ENCODE data around the gene PTGR3.

Gene PTGR3

GRCh38 chr18:75226286-75226955 lies 17.5 kb upstream of the PTGR3 start:
- H3K27me3 Mint-ChIP-seq, result no peaks in the 10 kb centered on the region
- H3K27ac Mint-ChIP-seq, result no peak overlapping the region
- H3K36me3 Mint-ChIP-seq, result peaks cover 6% of the 10 kb centered on the region
- H3K9me3 Mint-ChIP-seq, result no peaks in the 10 kb centered on the region
- no peak overlapping the region for H3K4me3 Mint-ChIP-seq
- H3K4me1 Mint-ChIP-seq, result peaks cover 15% of the 10 kb centered on the region
- ATAC-seq, result no peak

GRCh38 chr18:75223687-75224347 lies 14.9 kb upstream of the PTGR3 start:
- Mint-ChIP-seq H3K27ac (no peak overlapping the region), H3K4me1 (peaks cover 21% of the 10 kb centered on the region)
- ATAC-seq, result no peak

GRCh38 chr18:75222407-75222806 lies 13.5 kb upstream of the PTGR3 start:
- Mint-ChIP-seq H3K9me3 (no peaks in the 10 kb centered on the region), H3K36me3 (no peaks in the 10 kb centered on the region), H3K4me3 (no peak overlapping the region), H3K27me3 (no peaks in the 10 kb centered on the region), H3K27ac (no peak overlapping the region), H3K4me1 (peaks cover 20% of the 10 kb centered on the region)
- ATAC-seq, result no peak

More at GRCh38 chr18:75223687-75224347, 14.9 kb upstream of the PTGR3 start:
- no peak overlapping the region for H3K4me3 Mint-ChIP-seq
- no peaks in the 10 kb centered on the region for H3K9me3 Mint-ChIP-seq
- H3K36me3 Mint-ChIP-seq, result no peaks in the 10 kb centered on the region
- H3K27me3 Mint-ChIP-seq, result no peaks in the 10 kb centered on the region

GRCh38 chr18:75221897-75222296 lies 13.0 kb upstream of the PTGR3 start:
- peaks cover 20% of the 10 kb centered on the region for H3K4me1 Mint-ChIP-seq
- no peak for ATAC-seq

DNA sequence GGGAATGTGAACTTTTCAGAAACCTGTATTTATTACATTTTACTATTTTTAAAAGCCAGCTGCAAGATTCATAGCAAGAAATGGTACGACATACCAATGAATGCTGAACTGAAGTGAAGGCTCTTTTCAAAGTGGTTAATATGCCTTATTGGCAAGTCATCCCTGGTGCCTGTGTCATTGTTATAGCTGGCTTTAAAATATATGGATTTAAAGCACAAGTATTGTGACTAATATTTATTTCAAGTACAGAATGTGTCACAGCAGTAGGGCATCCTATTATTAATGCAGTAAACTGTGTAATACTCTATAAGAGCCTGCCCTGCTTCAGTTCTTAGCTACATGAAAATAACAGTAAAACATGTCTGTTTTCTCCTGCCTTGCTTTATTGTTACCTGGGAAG lies 12.5 kb upstream of the PTGR3 start:
- H3K27ac Mint-ChIP-seq, result no peak overlapping the region
- peaks cover 20% of the 10 kb centered on the region for H3K4me1 Mint-ChIP-seq
- no peaks in the 10 kb centered on the region for H3K9me3 Mint-ChIP-seq

More at GRCh38 chr18:75221897-75222296, 13.0 kb upstream of the PTGR3 start:
- no peak overlapping the region for H3K4me3 Mint-ChIP-seq
- H3K27me3 Mint-ChIP-seq, result no peaks in the 10 kb centered on the region
- no peaks in the 10 kb centered on the region for H3K36me3 Mint-ChIP-seq
- no peak overlapping the region for H3K27ac Mint-ChIP-seq
- no peaks in the 10 kb centered on the region for H3K9me3 Mint-ChIP-seq

GRCh38 chr18:75220551-75221355 lies 11.8 kb upstream of the PTGR3 start:
- no peaks in the 10 kb centered on the region for H3K36me3 Mint-ChIP-seq
- H3K27ac Mint-ChIP-seq, result no peak overlapping the region
- peaks cover 25% of the 10 kb centered on the region for H3K4me1 Mint-ChIP-seq

More for the DNA sequence above, 12.5 kb upstream of the PTGR3 start:
- ATAC-seq, result no peak
- Mint-ChIP-seq H3K4me3 (no peak overlapping the region), H3K36me3 (no peaks in the 10 kb centered on the region), H3K27me3 (no peaks in the 10 kb centered on the region)

GRCh38 chr18:75219745-75220375 lies 10.9 kb upstream of the PTGR3 start:
- Mint-ChIP-seq H3K27ac (no peak overlapping the region), H3K9me3 (no peaks in the 10 kb centered on the region), H3K4me3 (no peak overlapping the region), H3K4me1 (peaks cover 33% of the 10 kb centered on the region), H3K36me3 (no peaks in the 10 kb centered on the region), H3K27me3 (no peaks in the 10 kb centered on the region)
- no peak for ATAC-seq

More at GRCh38 chr18:75220551-75221355, 11.8 kb upstream of the PTGR3 start:
- H3K4me3 Mint-ChIP-seq, result no peak overlapping the region
- H3K27me3 Mint-ChIP-seq, result no peaks in the 10 kb centered on the region
- no peak for ATAC-seq
- H3K9me3 Mint-ChIP-seq, result no peaks in the 10 kb centered on the region

- H3K9me3 Mint-ChIP-seq, result no peaks in the 10 kb centered on the region
- no peak overlapping the region for H3K4me3 Mint-ChIP-seq
- no peak for ATAC-seq
- no peak overlapping the region for H3K27ac Mint-ChIP-seq
- H3K27me3 Mint-ChIP-seq, result no peaks in the 10 kb centered on the region
- no peaks in the 10 kb centered on the region for H3K36me3 Mint-ChIP-seq
- peaks cover 33% of the 10 kb centered on the region for H3K4me1 Mint-ChIP-seq
Observed at GRCh38 chr18:75218065-75218923, 9.4 kb upstream of the PTGR3 start.

DNA sequence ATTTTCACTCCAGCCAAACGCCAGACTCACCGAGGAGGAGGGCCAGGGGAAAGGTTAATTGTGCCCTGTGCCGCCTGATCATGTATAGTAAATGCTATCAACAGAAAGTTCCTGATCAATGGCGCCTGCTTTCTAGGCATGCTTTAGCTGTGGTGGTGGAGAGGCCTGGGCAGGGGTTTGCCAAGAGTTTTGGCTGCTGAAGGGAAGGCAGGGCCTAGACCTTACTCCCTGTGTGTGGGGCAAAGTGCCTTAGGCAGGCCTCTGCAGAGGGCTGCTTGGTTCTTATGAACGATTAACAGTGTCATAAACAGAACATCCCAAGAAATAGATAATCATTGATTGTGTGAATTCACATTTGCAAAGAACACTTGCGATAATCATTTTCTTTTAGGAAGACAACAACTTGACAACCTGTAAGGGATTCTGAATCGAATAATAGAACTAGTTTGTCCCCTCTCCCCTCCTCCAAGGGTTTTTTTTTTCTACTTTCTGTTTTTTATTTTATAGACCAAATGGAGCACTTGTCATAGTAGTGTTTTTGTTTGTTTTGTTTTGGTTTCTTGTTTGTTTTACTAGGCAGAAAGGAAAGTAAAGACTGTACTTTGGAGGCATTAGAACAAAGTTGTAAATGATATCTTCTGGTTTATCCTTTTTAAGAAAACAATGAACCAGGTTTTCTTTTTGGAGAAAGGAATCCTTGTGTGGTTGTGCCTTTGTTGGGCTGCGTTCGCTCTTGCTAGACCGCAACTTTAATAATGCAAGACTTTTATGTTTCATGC lies 8.2 kb upstream of the PTGR3 start:
- Mint-ChIP-seq H3K9me3 (no peaks in the 10 kb centered on the region), H3K27ac (peak overlapping the region; percentile 72), H3K36me3 (no peaks in the 10 kb centered on the region), H3K4me1 (peaks cover 43% of the 10 kb centered on the region), H3K4me3 (peak overlapping the region; percentile 24), H3K27me3 (no peaks in the 10 kb centered on the region)
- ATAC-seq, result no peak

DNA sequence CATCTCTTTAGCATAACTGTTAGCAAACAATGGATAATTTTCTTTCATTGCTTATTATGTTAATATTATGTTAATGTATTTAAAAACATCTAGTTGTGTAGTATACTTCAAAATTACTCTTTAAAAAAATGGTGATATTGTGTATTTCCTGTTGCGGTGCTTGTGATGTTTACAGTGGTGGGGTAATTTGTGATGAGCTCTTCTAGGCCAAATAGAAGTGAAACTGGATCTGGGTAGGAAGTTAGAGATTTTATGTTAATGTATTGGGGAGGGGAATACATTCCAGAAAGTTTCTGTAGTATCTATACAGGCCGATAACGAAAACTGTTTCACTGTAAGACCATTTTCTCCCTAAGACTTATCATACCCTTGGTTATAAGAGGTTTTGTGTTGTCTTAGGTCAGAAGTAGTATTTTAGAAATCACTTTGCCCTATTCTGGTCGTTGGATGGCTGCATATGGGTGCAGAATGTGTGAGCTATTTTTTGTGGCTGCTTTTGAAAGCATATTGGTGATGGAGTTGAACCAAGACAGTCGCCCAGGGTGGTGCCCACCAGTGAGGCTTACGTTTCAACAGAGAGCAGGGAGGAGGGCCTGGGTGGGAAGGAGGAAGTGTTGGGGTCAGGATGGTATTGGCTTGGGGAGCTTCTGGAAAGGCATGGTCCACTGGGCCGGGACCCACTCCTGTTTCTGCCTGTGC lies 7.4 kb upstream of the PTGR3 start:
- Mint-ChIP-seq H3K27me3 (no peaks in the 10 kb centered on the region), H3K4me1 (peaks cover 43% of the 10 kb centered on the region), H3K27ac (peak overlapping the region; percentile 72), H3K36me3 (no peaks in the 10 kb centered on the region), H3K4me3 (peak overlapping the region; percentile 24), H3K9me3 (no peaks in the 10 kb centered on the region)
- ATAC-seq, result peak; percentile 38

DNA sequence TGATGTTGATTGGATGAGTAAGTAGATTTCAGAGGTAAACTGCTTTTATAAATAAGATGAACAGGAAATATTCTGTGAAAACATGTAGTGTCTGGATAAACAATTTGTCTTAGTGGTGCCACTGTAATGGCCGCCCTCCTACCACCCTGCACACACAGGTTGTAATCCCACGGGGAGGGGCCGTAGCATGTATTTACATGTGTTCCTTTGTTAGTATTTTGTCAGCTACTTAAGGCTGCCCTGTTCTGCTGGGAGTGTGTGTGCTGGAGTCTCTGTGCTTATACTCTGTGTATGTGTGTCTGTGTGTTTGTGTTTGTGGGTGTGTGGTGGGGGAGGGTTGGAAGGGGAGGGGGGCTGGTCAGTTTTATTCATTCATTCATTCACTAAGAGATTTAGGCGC lies 6.7 kb upstream of the PTGR3 start:
- H3K27ac Mint-ChIP-seq, result peak overlapping the region; percentile 72
- H3K36me3 Mint-ChIP-seq, result no peaks in the 10 kb centered on the region
- H3K27me3 Mint-ChIP-seq, result no peaks in the 10 kb centered on the region
- no peak overlapping the region for H3K4me3 Mint-ChIP-seq
- peaks cover 46% of the 10 kb centered on the region for H3K4me1 Mint-ChIP-seq
- H3K9me3 Mint-ChIP-seq, result no peaks in the 10 kb centered on the region
- ATAC-seq, result no peak

GRCh38 chr18:75214766-75215510 lies 6.0 kb upstream of the PTGR3 start:
- no peak for ATAC-seq
- no peaks in the 10 kb centered on the region for H3K36me3 Mint-ChIP-seq
- H3K27ac Mint-ChIP-seq, result peak overlapping the region; percentile 72
- no peaks in the 10 kb centered on the region for H3K27me3 Mint-ChIP-seq
- no peaks in the 10 kb centered on the region for H3K9me3 Mint-ChIP-seq
- H3K4me3 Mint-ChIP-seq, result no peak overlapping the region
- H3K4me1 Mint-ChIP-seq, result peaks cover 47% of the 10 kb centered on the region

DNA sequence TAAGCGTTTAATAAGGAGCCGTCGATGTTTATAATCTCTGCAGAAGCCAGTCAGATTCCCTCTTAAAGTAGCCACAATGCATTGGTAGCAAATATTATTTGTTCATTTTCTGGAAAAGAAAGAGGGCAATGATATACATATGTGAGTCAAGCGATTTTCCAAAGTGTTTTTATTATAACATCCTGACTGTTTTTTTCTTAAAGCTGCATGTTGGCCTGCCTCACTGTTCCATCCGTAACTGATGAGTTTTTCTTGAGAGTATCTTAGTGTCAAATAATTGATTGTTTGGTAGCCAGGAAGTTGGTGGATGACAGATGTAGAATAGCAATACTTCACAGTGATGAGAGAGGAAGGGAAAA lies 5.4 kb upstream of the PTGR3 start:
- Mint-ChIP-seq H3K4me1 (peaks cover 47% of the 10 kb centered on the region), H3K36me3 (no peaks in the 10 kb centered on the region), H3K27ac (no peak overlapping the region), H3K27me3 (no peaks in the 10 kb centered on the region), H3K4me3 (no peak overlapping the region), H3K9me3 (no peaks in the 10 kb centered on the region)
- ATAC-seq, result no peak

All from stimulated activated memory B cell treated with anti-CD40 and anti-IgM and Interleukin-4, amounts not matched to agents 10 μg/mL and 1 μg/mL and 100 μg/mL, for 72 hours (primary cell).